ENCODE data around the gene BMS1. TPM values are rescaled to one million over a fixed set of nuclear protein-coding genes. Genes with fewer than 3 reads are reported as not detected.
"Not testable (repeated sequence)": the region's sequence is repeated elsewhere in the genome, so short reads cannot be mapped to it uniquely, and the experiment has no call there.

BMS1 gene
- total and polyA plus RNA-seq, 11 donors: 6.7 to 17.1 (median 13.8) TPM

GRCh38 chr10:42836771-42837468, 54.3 kb downstream of the BMS1 start:
- intact Hi-C loops (cut with DNase I): no loop called here
- ATAC-seq (peak in 3 of 4 donors; percentile 61 to 78 (median 77)), DNase-seq (no peak)
- peaks cover 0 to 10% (median 0%) of the 10 kb centered on the region in 12 donors for H3K4me1 ChIP-seq
- peaks cover 0 to 16% (median 6%) of the 10 kb centered on the region in 9 donors for H3K36me3 ChIP-seq
- 3 to 7% (median 4%) methylated on average over 37 to 60 of the region's 60 CpGs for WGBS, 4 donors
- H3K27ac ChIP-seq: no peak overlapping the region
- H3K4me3 ChIP-seq: peak overlapping the region; percentile 17 to 56 (median 49)
- H3K27me3 ChIP-seq: peaks cover 0 to 17% (median 3%) of the 10 kb centered on the region in 9 donors
- TF ChIP-seq CTCF (IDR thresholded peaks at IDR 0.05) (peak in 2 of 12 donors; percentile 15 to 18), POLR2A (IDR thresholded peaks at IDR 0.05) (no peak)
- H3K9me3 ChIP-seq: no peaks in the 10 kb centered on the region

- H3K4me3 ChIP-seq; H3K27ac ChIP-seq; H3K9me3 ChIP-seq; DNase-seq; H3K4me1 ChIP-seq; ATAC-seq; H3K36me3 ChIP-seq; intact Hi-C loops (cut with DNase I): not testable (repeated sequence)
- 11 to 14% (median 13%) methylated on average over 5 of the region's 5 CpGs for WGBS, 4 donors
- H3K27me3 ChIP-seq: peaks cover 0 to 15% (median 3%) of the 10 kb centered on the region in 9 donors
Measured at GRCh38 chr10:42844810-42845209, 62.2 kb downstream of the BMS1 start.

GRCh38 chr10:42847261-42847660, 64.7 kb downstream of the BMS1 start:
- ATAC-seq; H3K9me3 ChIP-seq; intact Hi-C loops (cut with DNase I); H3K4me1 ChIP-seq; H3K36me3 ChIP-seq; H3K27ac ChIP-seq; H3K4me3 ChIP-seq; DNase-seq: not testable (repeated sequence)
- peaks cover 0 to 20% (median 3%) of the 10 kb centered on the region in 9 donors for H3K27me3 ChIP-seq
- WGBS, 4 donors: 90 to 94% (median 94%) methylated on average over 11 to 28 of the region's 28 CpGs; no CpG with 5 or more reads in 1 of the 4 donors

DNA sequence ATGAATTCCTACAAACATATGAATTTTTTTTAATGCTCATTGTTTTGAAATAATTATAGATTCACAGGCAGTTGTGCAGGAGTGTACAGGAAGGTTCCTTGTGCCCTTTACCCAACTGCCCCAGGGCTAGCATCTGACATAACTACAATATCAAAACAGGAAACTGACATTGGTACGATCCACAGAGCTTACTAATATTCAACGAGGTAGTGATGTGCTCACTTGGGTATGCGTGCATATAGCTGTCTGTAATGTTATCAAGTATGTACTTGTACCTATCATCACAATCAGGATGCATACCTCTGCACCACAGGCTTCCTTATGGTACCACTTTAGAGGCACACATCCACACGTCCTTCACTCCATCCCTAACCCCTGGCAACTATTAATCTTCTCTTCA, 68.3 kb downstream of the BMS1 start:
- no peaks in the 10 kb centered on the region for H3K4me1 ChIP-seq
- TF ChIP-seq CTCF (IDR thresholded peaks at IDR 0.05) (no peak), POLR2A (IDR thresholded peaks at IDR 0.05) (no peak)
- ATAC-seq (no peak), DNase-seq (no peak)
- no peak overlapping the region for H3K27ac ChIP-seq
- whole genome bisulfite sequencing, 4 donors: 29 to 41% (median 36%) methylated on average over 4 of the region's 4 CpGs
- no peaks in the 10 kb centered on the region for H3K36me3 ChIP-seq
- no peak overlapping the region for H3K4me3 ChIP-seq
- peaks cover 0 to 12% (median 0%) of the 10 kb centered on the region in 12 donors for H3K9me3 ChIP-seq
- intact Hi-C loops (cut with DNase I): no loop called here
- peaks cover 0 to 17% (median 2%) of the 10 kb centered on the region in 9 donors for H3K27me3 ChIP-seq

DNA sequence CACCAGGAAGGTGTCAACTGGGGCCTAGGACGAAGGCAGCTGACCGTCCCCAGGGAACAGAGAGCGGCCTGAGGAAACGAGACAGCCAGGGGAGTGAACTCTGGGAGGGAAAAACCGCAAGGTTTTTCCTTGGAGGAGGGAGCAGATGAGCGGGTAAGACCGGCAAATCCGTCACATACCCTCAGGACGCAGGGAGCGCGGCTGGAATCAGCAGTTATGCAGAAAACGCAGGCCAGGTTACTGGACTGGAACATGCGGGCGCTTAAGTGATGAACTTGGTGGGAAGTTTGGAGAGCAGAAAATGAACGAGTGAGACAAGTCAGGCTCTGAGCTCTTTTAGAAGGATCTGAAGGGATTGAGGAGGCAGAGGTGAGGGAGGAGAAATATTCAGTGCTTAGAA, 76.7 kb downstream of the BMS1 start:
- DNase-seq (no peak), ATAC-seq (no peak)
- Histone ChIP-seq H3K4me3 (no peak overlapping the region), H3K27me3 (peaks cover 0 to 54% (median 18%) of the 10 kb centered on the region in 9 donors), H3K9me3 (no peaks in the 10 kb centered on the region), H3K36me3 (no peaks in the 10 kb centered on the region), H3K4me1 (no peaks in the 10 kb centered on the region), H3K27ac (no peak overlapping the region)
- 46 to 62% (median 53%) methylated on average over 15 of the region's 15 CpGs for WGBS, 4 donors
- no peak for TF ChIP-seq POLR2A (IDR thresholded peaks at IDR 0.05)
- no peak for TF ChIP-seq CTCF (IDR thresholded peaks at IDR 0.05)
- intact Hi-C loops (cut with DNase I): no loop called here

- H3K27me3 ChIP-seq: peaks cover 0 to 61% (median 18%) of the 10 kb centered on the region in 9 donors
- not testable (repeated sequence) for H3K9me3 ChIP-seq, H3K4me3 ChIP-seq, ATAC-seq, H3K27ac ChIP-seq, H3K36me3 ChIP-seq, H3K4me1 ChIP-seq, DNase-seq
- 74 to 81% (median 79%) methylated on average over 11 of the region's 11 CpGs for WGBS, 4 donors
- intact Hi-C loops (cut with DNase I): loop anchor here in 2 of 10 donors (10.0 kb wide), 2 partner anchors 485 to 605 kb away; no protein-coding TSS in a partner anchor
Measured at GRCh38 chr10:42860016-42860415, 77.4 kb downstream of the BMS1 start.

GRCh38 chr10:42862801-42863200, 80.2 kb downstream of the BMS1 start:
- not testable (repeated sequence) for H3K36me3 ChIP-seq, ATAC-seq, H3K27ac ChIP-seq, H3K4me3 ChIP-seq, H3K9me3 ChIP-seq, DNase-seq
- Histone ChIP-seq H3K4me1 (peaks cover 0 to 13% (median 9%) of the 10 kb centered on the region in 12 donors), H3K27me3 (peaks cover 5 to 73% (median 29%) of the 10 kb centered on the region in 9 donors)
- intact Hi-C loops (cut with DNase I): loop anchor here in 2 of 10 donors (10.0 kb wide), 2 partner anchors 482 to 602 kb away; no protein-coding TSS in a partner anchor
- WGBS, 4 donors: 53 to 61% (median 58%) methylated on average over 6 of the region's 6 CpGs
